Large intestine (tissue), 3 donors: ENCODE data around the gene IKBKG. TPM values are rescaled to one million over a fixed set of nuclear protein-coding genes. Genes with fewer than 3 reads are reported as not detected.
"Not testable (repeated sequence)": the region's sequence is repeated elsewhere in the genome, so short reads cannot be mapped to it uniquely, and the experiment has no call there.

Source experiments
- DNase-seq, 2 donors: peaks; one replicate each; pipeline versions ENCODE4 v3.0.0 to v3.0.0-alpha.2; 2013
- H3K27ac ChIP-seq: one replicate; pipeline ENCODE4 v1.5.1; 2013; ENCODE audit warnings: low read length
- H3K27me3 ChIP-seq: 2 replicates; pipeline ENCODE4 v1.6.1; 2013; ENCODE audit warnings: low read length; ENCODE audit not compliant: control insufficient read depth, insufficient read depth
- H3K36me3 ChIP-seq: 2 replicates; pipeline ENCODE4 v1.6.1; 2013; ENCODE audit warnings: low read length; ENCODE audit not compliant: control insufficient read depth, insufficient read depth
- H3K4me1 ChIP-seq: one replicate; pipeline ENCODE4 v1.6.1; 2013; ENCODE audit warnings: low read length; ENCODE audit not compliant: control insufficient read depth, insufficient read depth
- H3K4me3 ChIP-seq: one replicate; pipeline ENCODE4 v1.5.1; 2013; ENCODE audit warnings: low read length
- H3K9me3 ChIP-seq: one replicate; pipeline ENCODE4 v1.6.1; 2013; ENCODE audit warnings: mild to moderate bottlenecking, low read depth, low read length, moderate library complexity; ENCODE audit not compliant: control insufficient read depth
- WGBS: methylation state at CpG from one replicate; pipeline ENCODE4 v1.1.5; 2013; ENCODE audit warnings: low lambda C conversion rate; ENCODE audit not compliant: insufficient coverage; 5-methylcytosine and 5-hydroxymethylcytosine counted together
- polyA plus RNA-seq: library from polyadenylated mRNA; unstranded; fragments of 120-200 nt; gene quantifications from one replicate; pipeline ENCODE4 v1.2.1, GENCODE V29; 2013

Gene IKBKG
- polyA plus RNA-seq, 1 donor, result 16.4 TPM

GRCh38 chrX:154558896-154559295 lies 11.5 kb downstream of the IKBKG start:
- H3K27ac ChIP-seq, DNase-seq: not testable (repeated sequence)
- no CpG with 5 or more reads among the region's 21 CpGs for WGBS

GRCh38 chrX:154560326-154560725 lies 12.9 kb downstream of the IKBKG start:
- DNase-seq, H3K4me3 ChIP-seq, H3K9me3 ChIP-seq, H3K27ac ChIP-seq, H3K36me3 ChIP-seq, H3K4me1 ChIP-seq, H3K27me3 ChIP-seq: not testable (repeated sequence)
- no CpG with 5 or more reads among the region's 31 CpGs for WGBS

More at GRCh38 chrX:154558896-154559295, 11.5 kb downstream of the IKBKG start:
- H3K4me1 ChIP-seq, H3K4me3 ChIP-seq, H3K9me3 ChIP-seq, H3K27me3 ChIP-seq, H3K36me3 ChIP-seq: not testable (repeated sequence)

- H3K4me1 ChIP-seq, H3K36me3 ChIP-seq, H3K4me3 ChIP-seq, H3K9me3 ChIP-seq, H3K27ac ChIP-seq, DNase-seq, H3K27me3 ChIP-seq: not testable (repeated sequence)
- WGBS, result no CpG with 5 or more reads among the region's 10 CpGs
Measured at GRCh38 chrX:154562295-154562694, 14.9 kb downstream of the IKBKG start.

DNA sequence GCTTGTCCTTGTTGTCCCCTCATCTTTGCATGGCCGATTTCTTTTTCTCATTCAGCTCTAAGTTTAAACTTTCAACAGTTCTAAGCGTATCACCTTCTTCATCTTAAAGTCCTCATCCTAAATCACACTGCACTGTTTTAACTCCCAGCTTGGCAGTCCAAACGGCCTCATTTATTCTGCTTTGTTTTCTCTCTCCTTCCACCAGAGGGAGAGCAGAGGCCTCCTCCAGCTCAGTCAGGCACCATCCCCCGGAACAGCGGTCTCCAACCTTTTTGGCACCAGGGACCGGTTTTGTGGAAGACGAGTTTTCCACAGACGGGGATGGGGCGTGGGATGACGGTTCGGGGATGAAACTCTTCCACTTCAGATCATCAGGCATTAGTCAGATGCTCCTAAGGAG lies 22.9 kb downstream of the IKBKG start:
- not testable (repeated sequence) for H3K36me3 ChIP-seq, H3K9me3 ChIP-seq, H3K4me3 ChIP-seq, DNase-seq, H3K27me3 ChIP-seq, H3K27ac ChIP-seq, H3K4me1 ChIP-seq
- no CpG with 5 or more reads among the region's 11 CpGs for WGBS

DNA sequence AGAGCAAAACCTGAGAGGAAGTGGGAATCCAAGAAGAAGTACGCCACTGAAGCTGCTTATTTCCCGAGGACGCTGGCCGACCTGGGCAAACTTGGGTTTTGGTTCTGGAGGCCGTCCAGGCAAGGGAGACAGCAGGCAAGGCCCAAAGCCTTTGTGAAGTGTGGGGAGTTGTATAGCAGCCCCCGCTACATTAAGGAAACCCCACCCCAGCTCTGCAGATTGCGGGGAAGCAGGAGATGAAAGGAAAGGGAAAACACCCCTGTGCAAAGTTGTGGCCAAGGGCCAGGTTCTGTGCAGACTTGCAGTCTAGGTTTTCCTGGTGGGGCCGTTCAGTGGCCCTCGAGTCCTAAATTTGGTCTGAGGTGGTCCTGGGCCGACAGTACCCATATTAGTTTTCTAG lies 25.6 kb downstream of the IKBKG start:
- not testable (repeated sequence) for H3K4me3 ChIP-seq, H3K27ac ChIP-seq, H3K4me1 ChIP-seq, H3K36me3 ChIP-seq, DNase-seq, H3K27me3 ChIP-seq, H3K9me3 ChIP-seq
- no CpG with 5 or more reads among the region's 10 CpGs for WGBS

DNA sequence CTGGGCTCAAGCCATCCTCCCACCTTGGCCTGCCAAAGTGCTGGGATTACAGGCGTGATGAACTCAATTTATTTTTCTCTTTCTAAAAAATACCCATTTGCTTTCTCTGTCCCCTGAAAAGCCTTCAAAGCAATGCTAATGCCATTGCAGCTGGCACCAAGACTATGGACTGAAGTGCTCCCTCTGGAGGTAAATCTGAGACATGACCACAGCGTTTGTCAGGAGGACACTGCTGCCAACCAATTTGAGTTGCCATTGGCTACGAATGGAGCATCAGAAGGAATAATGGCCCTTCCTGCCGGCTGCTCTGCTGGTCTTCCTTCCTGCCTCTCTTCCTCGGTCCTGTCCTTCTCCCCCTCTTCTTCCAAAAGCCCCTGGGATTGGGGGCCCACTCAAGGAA lies 27.7 kb downstream of the IKBKG start:
- not testable (repeated sequence) for H3K27ac ChIP-seq, H3K4me1 ChIP-seq, H3K4me3 ChIP-seq, DNase-seq, H3K36me3 ChIP-seq, H3K9me3 ChIP-seq, H3K27me3 ChIP-seq
- no CpG with 5 or more reads among the region's 5 CpGs for WGBS

DNA sequence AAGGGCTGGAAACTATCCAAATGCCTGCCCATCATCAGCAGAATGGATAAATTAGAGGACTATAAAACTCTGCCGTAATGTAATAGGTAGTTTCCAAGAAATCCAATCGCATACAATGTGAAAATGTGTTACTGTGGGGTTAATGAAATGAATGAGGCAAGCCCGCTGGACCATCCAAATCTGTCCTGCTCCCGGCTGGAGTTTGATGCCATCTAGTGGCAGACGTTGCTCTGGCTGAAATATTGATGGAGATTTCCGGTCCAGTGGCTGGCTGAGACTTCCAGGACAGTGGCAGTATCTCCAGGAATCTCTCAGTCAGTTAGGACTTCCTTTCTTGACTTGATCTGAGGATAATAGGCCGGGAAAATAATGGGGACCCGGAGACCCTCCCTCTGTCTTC lies 35.6 kb downstream of the IKBKG start:
- H3K36me3 ChIP-seq, H3K4me3 ChIP-seq, H3K9me3 ChIP-seq, H3K4me1 ChIP-seq, H3K27ac ChIP-seq, H3K27me3 ChIP-seq, DNase-seq: not testable (repeated sequence)
- no CpG with 5 or more reads among the region's 8 CpGs for WGBS

GRCh38 chrX:154584585-154585183 lies 37.3 kb downstream of the IKBKG start, which contains the start of gene CTAG1A:
Gene CTAG1A, plus strand, starts transcription at chrX:154585133. Its CDS starts 74 bp downstream, at chrX:154585207.
- H3K4me3 ChIP-seq, H3K9me3 ChIP-seq, H3K27ac ChIP-seq, H3K4me1 ChIP-seq, DNase-seq, H3K27me3 ChIP-seq, H3K36me3 ChIP-seq: not testable (repeated sequence)
- WGBS, result no CpG with 5 or more reads among the region's 39 CpGs

GRCh38 chrX:154590415-154590814 lies 43.0 kb downstream of the IKBKG start:
- not testable (repeated sequence) for DNase-seq, H3K4me1 ChIP-seq, H3K9me3 ChIP-seq, H3K4me3 ChIP-seq, H3K36me3 ChIP-seq, H3K27ac ChIP-seq, H3K27me3 ChIP-seq
- no CpG with 5 or more reads among the region's 13 CpGs for WGBS

GRCh38 chrX:154592505-154592904 lies 45.1 kb downstream of the IKBKG start:
- Histone ChIP-seq H3K27ac (no peak overlapping the region), H3K4me3 (no peak overlapping the region), H3K9me3 (no peaks in the 10 kb centered on the region), H3K4me1 (no peaks in the 10 kb centered on the region), H3K27me3 (no peaks in the 10 kb centered on the region), H3K36me3 (no peaks in the 10 kb centered on the region)
- no CpG with 5 or more reads among the region's 5 CpGs for WGBS
- no peak for DNase-seq

- DNase-seq, result no peak
- WGBS, result no CpG with 5 or more reads among the region's 5 CpGs
- H3K4me1 ChIP-seq, result no peaks in the 10 kb centered on the region
- H3K4me3 ChIP-seq, result no peak overlapping the region
- no peaks in the 10 kb centered on the region for H3K36me3 ChIP-seq
- H3K9me3 ChIP-seq, result no peaks in the 10 kb centered on the region
- no peaks in the 10 kb centered on the region for H3K27me3 ChIP-seq
- H3K27ac ChIP-seq, result no peak overlapping the region
Measured at GRCh38 chrX:154593201-154593600, 45.8 kb downstream of the IKBKG start.
